Panc1 (cell line): ENCODE measurements around the gene CAVIN2.

Experiments
- CTCF ChIP-seq: fragments of 450-650 bp; IDR thresholded peaks from 2 replicates; pipeline ENCODE4 v1.5.1; 2017; ENCODE audit warnings: mild to moderate bottlenecking
- REST ChIP-seq, 2 experiments: IDR thresholded peaks; 2 replicates each; pipeline ENCODE4 v1.6.1; 2011 to 2012; ENCODE audit warnings: low read depth in 2 of 2, control low read depth in 1 of 2, low read length in 1 of 2, mild to moderate bottlenecking in 1 of 2, moderate library complexity in 1 of 2; ENCODE audit not compliant: insufficient read depth in 1 of 2
- SIN3A ChIP-seq: IDR thresholded peaks from 2 replicates; pipeline ENCODE4 v1.6.1; 2012; ENCODE audit warnings: low read depth, mild to moderate bottlenecking, low read length, moderate library complexity, borderline replicate concordance; ENCODE audit not compliant: insufficient read depth

GRCh38 chr2:191848771-191849767 is 2.2 kb upstream of the CAVIN2 start:
- no peak for TF ChIP-seq SIN3A
- no peak for TF ChIP-seq CTCF
- TF ChIP-seq REST (IDR thresholded peaks at IDR 0.05; ENCODE audit: insufficient read depth in 1 of 2, low read depth in 2 of 2, low read length in 1 of 2) = no peak
